Astrocyte (in vitro differentiated cells and primary cell): Measurements from ENCODE around the gene CASKIN1. TPM values are rescaled to one million over a fixed set of nuclear protein-coding genes. Genes with fewer than 3 reads are reported as not detected.

Source experiments
- DNase-seq: peaks from one replicate; pipeline ENCODE4 v3.0.0-alpha.2; 2010; ENCODE audit warnings: low read depth
- FAIRE-seq: peaks from 2 replicates; lab custom pipeline; 2011; peaks lifted over from hg19 to GRCh38; lab: Jason Lieb, UNC
- H2AFZ ChIP-seq: 2 replicates; pipeline ENCODE4 v1.6.0; 2012; ENCODE audit warnings: low read depth, low read length, inconsistent platforms
- H3K27ac ChIP-seq: 2 replicates; pipeline ENCODE4 v1.5.1; 2011; ENCODE audit warnings: low read depth, low read length, inconsistent platforms
- H3K27me3 ChIP-seq: 2 replicates; pipeline ENCODE4 v1.6.0; 2011; ENCODE audit warnings: low read length, inconsistent platforms; ENCODE audit not compliant: insufficient read depth
- H3K36me3 ChIP-seq: 2 replicates; pipeline ENCODE4 v1.5.1; 2011; ENCODE audit warnings: low read length, inconsistent platforms; ENCODE audit not compliant: insufficient read depth
- H3K4me1 ChIP-seq: 2 replicates; pipeline ENCODE4 v1.5.1; 2011; ENCODE audit warnings: low read length, inconsistent platforms; ENCODE audit not compliant: insufficient read depth
- H3K4me2 ChIP-seq: 2 replicates; pipeline ENCODE4 v1.6.0; 2012; ENCODE audit warnings: low read length, inconsistent platforms
- H3K4me3 ChIP-seq: 2 replicates; pipeline ENCODE4 v1.5.1; 2011; ENCODE audit warnings: low read depth, mild to moderate bottlenecking, low read length, inconsistent platforms; ENCODE audit not compliant: insufficient read depth
- H3K79me2 ChIP-seq: 2 replicates; pipeline ENCODE4 v1.6.0; 2012; ENCODE audit warnings: mild to moderate bottlenecking, low read length, inconsistent platforms; ENCODE audit not compliant: insufficient read depth
- H3K9ac ChIP-seq: 2 replicates; pipeline ENCODE4 v1.6.0; 2012; ENCODE audit warnings: mild to moderate bottlenecking, low read length, inconsistent platforms
- H3K9me3 ChIP-seq: 2 replicates; pipeline ENCODE4 v1.5.1; 2012; ENCODE audit warnings: low read depth, mild to moderate bottlenecking, low read length, inconsistent platforms; ENCODE audit not compliant: insufficient read depth
- H4K20me1 ChIP-seq: 2 replicates; pipeline ENCODE4 v1.6.0; 2012; ENCODE audit warnings: low read length, inconsistent platforms; ENCODE audit not compliant: insufficient read depth
- H3K27ac Mint-ChIP-seq: one replicate; pipeline ENCODE4 v1.8.0; 2021; ENCODE audit warnings: mild to moderate bottlenecking, mixed read lengths; ENCODE audit not compliant: unreplicated experiment
- H3K27me3 Mint-ChIP-seq: one replicate; pipeline ENCODE4 v1.8.0; 2021; ENCODE audit warnings: low read depth, mixed read lengths; ENCODE audit not compliant: unreplicated experiment
- H3K36me3 Mint-ChIP-seq: one replicate; pipeline ENCODE4 v1.8.0; 2021; ENCODE audit warnings: low read depth, mixed read lengths; ENCODE audit not compliant: unreplicated experiment
- H3K4me1 Mint-ChIP-seq: one replicate; pipeline ENCODE4 v1.8.0; 2021; ENCODE audit warnings: low read depth, mixed read lengths; ENCODE audit not compliant: unreplicated experiment
- H3K4me3 Mint-ChIP-seq: one replicate; pipeline ENCODE4 v1.8.0; 2021; ENCODE audit warnings: mild to moderate bottlenecking, moderate library complexity, mixed read lengths; ENCODE audit not compliant: unreplicated experiment
- H3K9me3 Mint-ChIP-seq: one replicate; pipeline ENCODE4 v1.8.0; 2021; ENCODE audit warnings: mild to moderate bottlenecking, mixed read lengths; ENCODE audit not compliant: unreplicated experiment
- CTCF ChIP-seq: IDR thresholded peaks from 2 replicates; pipeline ENCODE4 v1.5.1; 2011; ENCODE audit warnings: low read depth, mild to moderate bottlenecking, inconsistent platforms, low read length, moderate library complexity; ENCODE audit not compliant: insufficient read depth
- EZH2 ChIP-seq: IDR thresholded peaks from 2 replicates; pipeline ENCODE4 v1.6.1; 2012; ENCODE audit warnings: mild to moderate bottlenecking, low read length, inconsistent platforms; ENCODE audit not compliant: insufficient read depth
- total RNA-seq: library from RNA; stranded (reverse); gene quantifications from 2 replicates; pipeline ENCODE4 v1.2.1, GENCODE V29; 2021

The CASKIN1 gene
- total RNA-seq, 1 donor from 2014 or later, result 0.66 TPM

- Histone ChIP-seq H3K36me3 (peaks cover 4% of the 10 kb centered on the region), H3K27me3 (no peaks in the 10 kb centered on the region), H3K27ac (no peak overlapping the region), H3K79me2 (peaks cover 25% of the 10 kb centered on the region), H3K4me2 (no peak overlapping the region), H4K20me1 (peaks cover 62% of the 10 kb centered on the region), H3K9me3 (no peaks in the 10 kb centered on the region), H3K4me1 (peaks cover 5% of the 10 kb centered on the region), H2AFZ (no peak overlapping the region), H3K4me3 (no peak overlapping the region), H3K9ac (no peak overlapping the region)
- Mint-ChIP-seq H3K4me3 (no peak overlapping the region), H3K27me3 (no peaks in the 10 kb centered on the region), H3K4me1 (peaks cover 2% of the 10 kb centered on the region), H3K27ac (no peak overlapping the region), H3K36me3 (peaks cover 4% of the 10 kb centered on the region), H3K9me3 (no peaks in the 10 kb centered on the region)
- TF ChIP-seq CTCF (no peak), EZH2 (no peak)
- FAIRE-seq (no peak), DNase-seq (no peak)
Measured at GRCh38 chr16:2231016-2231931, 34.9 kb upstream of the CASKIN1 start.

GRCh38 chr16:2230376-2230775 is 34.0 kb upstream of the CASKIN1 start:
- peaks cover 7% of the 10 kb centered on the region for H3K4me1 ChIP-seq
- no peaks in the 10 kb centered on the region for H3K9me3 Mint-ChIP-seq
- H3K79me2 ChIP-seq, result peaks cover 34% of the 10 kb centered on the region
- H3K27ac ChIP-seq, result no peak overlapping the region
- H3K9ac ChIP-seq, result no peak overlapping the region
- H3K36me3 ChIP-seq, result peaks cover 4% of the 10 kb centered on the region
- H3K36me3 Mint-ChIP-seq, result peaks cover 6% of the 10 kb centered on the region
- H4K20me1 ChIP-seq, result peaks cover 61% of the 10 kb centered on the region
- TF ChIP-seq CTCF (no peak), EZH2 (no peak)
- H3K4me3 ChIP-seq, result no peak overlapping the region
- no peaks in the 10 kb centered on the region for H3K27me3 Mint-ChIP-seq
- H3K9me3 ChIP-seq, result no peaks in the 10 kb centered on the region
- no peak overlapping the region for H3K4me3 Mint-ChIP-seq
- no peak overlapping the region for H3K4me2 ChIP-seq
- H2AFZ ChIP-seq, result no peak overlapping the region
- no peaks in the 10 kb centered on the region for H3K27me3 ChIP-seq
- FAIRE-seq (no peak), DNase-seq (no peak)
- no peak overlapping the region for H3K27ac Mint-ChIP-seq
- H3K4me1 Mint-ChIP-seq, result peaks cover 7% of the 10 kb centered on the region
